GM21526 (cell line): ENCODE results near the gene ATAD3B.
"Not testable (repeated sequence)": the region's sequence is repeated elsewhere in the genome, so short reads cannot be mapped to it uniquely, and the experiment has no call there.

ENCODE experiments used
- ATAC-seq: cut with Tn5 transposase; IDR thresholded peaks from one replicate; pipeline ENCODE4 v1.9.1; 2021; ENCODE audit warnings: moderate library complexity; ENCODE audit not compliant: unreplicated experiment, low FRiP score

Gene ATAD3B

GRCh38 chr1:1527092-1527816 is 55.7 kb downstream of the ATAD3B start:
- no peak for ATAC-seq

- ATAC-seq, result no peak
These were observed 57.0 kb downstream of the ATAD3B start for GRCh38 chr1:1528301-1529267.

GRCh38 chr1:1529321-1529720 is 57.8 kb downstream of the ATAD3B start:
- no peak for ATAC-seq

- ATAC-seq, result no peak
These were observed 58.4 kb downstream of the ATAD3B start for GRCh38 chr1:1529936-1530335.

DNA sequence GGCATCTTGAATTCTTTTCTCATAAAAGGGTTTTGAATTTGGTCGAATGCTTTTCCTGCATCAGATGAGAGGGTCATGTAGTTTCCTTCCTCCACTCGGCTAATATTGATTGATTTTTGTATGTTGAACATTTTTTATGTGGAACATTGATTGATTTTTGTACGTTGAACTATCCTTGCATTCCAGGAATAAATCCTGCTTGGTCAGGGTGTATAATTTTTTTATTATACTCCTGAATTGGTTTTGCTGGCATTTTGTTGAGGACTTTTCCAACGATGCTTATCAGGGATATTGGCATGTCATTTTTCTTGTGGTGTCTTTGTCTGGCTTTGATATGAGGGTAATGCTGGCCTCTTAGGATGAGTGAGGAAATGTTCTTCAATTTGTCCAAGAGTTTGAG is 60.4 kb downstream of the ATAD3B start:
- no peak for ATAC-seq

GRCh38 chr1:1533176-1533893 is 61.8 kb downstream of the ATAD3B start:
- not testable (repeated sequence) for ATAC-seq

- ATAC-seq, result not testable (repeated sequence)
These were observed 62.3 kb downstream of the ATAD3B start for GRCh38 chr1:1533894-1534291.

- no peak for ATAC-seq
These were observed 63.0 kb downstream of the ATAD3B start for GRCh38 chr1:1534401-1535154.

DNA sequence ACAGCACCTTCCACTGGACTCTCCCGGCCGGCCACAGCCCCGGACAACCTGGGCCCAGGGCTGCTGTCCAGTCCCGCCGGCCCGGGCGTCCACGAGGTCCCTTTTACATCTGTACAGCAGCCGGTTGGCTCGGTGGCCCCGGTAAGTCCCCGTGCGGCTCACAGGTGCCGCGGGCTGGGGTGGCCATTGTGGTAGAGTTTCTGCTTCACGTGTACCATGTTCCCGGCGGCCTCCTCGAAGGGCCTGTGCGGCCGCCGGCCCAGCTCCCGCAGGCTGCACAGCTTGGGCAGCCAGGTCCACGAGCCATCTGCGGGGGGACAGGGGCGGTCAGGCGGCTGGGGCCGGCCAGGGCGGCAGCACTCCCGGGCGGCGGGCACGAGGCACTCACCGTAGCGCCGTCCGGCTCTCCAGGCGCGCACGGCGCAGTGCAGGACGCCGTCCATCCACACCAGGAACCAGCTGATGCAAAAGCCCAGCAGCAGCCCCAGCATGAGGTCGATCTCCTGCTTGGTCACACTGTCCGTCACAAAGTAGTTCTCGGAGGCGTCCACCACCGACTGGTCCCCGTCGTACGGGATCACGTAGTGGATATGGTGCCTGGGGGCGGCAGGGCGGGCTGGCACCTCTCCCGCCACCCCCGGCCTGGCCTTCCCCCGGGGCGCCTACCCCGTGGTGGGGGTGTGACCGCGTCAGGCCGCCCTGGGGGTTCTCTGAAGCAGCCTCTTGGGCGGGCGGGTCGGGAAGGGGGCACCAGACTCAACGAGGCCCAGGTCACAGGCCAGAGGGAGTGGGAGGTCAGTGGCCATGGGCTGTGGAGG is 63.8 kb downstream of the ATAD3B start:
- no peak for ATAC-seq

DNA sequence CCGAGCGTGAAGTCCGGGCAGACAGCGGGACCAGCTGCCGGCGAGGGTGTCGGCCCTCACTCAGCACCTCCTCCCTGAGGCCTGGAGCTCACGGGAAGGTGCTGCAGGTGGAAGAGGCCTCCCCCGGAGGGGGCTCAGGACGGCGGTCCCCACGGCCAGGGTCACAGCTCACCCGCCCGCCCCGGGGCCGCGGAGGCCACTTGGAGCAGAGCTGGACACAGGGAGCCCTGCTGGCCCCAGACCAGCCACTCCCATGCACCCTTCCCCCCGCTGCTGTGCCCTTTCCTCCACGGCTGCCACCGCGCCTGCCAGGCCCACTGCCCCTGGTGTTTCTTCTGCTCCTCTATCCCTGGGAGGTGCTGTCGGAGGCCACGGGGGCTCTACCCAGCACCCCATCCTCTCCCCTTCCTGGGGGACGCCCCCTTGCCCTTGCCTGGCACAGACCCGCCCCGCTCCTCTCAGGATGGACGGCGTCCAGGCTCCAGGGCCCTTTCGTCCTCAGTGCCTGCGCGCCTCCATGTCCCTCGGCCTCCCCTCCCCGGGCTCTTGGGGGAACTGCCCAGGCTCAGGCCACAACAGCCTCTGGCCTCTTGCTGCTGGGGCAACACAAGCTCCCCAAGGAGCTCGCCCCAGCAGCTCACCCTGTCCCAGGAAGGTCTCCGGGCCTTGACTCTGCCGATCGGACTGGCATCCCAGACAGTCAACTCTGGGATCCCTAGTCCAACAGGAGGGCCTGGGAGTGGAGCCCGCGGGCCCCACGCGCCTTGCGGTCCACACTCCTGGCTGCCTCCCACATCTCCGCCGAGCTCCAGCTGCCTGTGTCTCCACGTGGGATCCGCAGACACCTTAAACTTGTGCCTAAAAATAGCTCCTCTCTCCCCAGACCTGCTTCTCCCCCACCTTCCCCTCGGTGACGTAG is 64.7 kb downstream of the ATAD3B start:
- ATAC-seq, result no peak

DNA sequence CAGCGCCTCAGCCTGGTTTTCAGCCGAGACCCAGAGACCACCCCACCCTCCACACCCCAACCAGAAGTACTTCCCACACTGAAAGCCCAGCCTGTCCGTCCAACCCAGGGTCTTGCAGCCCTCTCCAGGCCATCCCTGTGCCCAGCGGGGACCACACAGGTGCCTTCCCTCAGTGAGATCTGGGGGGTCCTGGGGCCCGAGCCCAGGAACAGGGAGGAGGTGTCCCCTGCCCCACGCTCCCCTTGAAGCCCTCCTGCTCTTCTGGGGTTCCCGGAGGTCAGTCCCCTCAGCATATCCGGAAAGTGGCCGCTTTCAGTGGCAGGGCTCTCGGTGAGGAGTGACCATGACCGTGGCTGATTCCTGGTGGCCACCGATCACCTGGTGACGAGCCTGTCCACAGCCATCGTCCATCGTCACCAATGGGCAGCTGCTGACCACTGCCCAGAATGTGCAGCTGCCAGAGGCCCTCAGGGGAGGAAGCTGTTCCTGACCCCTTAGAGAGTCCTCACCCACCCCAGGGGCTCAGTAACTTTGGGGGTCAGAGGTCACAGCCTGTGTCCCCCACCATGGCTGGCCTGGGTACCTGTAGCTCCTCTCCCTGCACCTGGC is 65.5 kb downstream of the ATAD3B start:
- no peak for ATAC-seq

DNA sequence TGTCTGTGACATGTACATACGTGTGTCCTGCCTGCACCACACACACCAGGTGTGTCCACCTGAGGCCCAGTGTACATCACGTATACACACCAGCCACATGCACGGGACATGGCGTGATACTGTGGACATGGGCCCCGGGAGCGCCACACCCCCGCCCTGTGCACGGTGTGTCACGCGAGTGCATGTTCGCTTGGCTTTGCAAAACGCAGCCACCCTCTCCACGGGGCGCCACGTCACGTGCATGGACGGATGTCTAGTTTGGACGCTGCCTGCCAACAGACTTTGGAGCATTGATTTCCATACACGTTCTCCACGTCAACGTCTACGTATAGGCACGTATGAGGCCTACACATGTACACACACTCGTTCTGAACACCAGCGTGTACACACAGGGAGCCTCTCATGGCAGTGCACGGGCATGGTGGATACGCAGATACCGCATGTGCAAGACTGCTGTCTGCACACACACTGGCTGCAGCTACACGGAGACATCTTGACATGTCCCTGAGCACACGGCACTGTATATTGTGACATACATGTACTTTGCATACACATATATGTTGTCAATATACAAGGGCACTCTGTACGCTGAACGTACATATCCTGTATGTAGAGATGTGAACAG is 66.2 kb downstream of the ATAD3B start:
- no peak for ATAC-seq

GRCh38 chr1:1538334-1538733 is 66.8 kb downstream of the ATAD3B start:
- no peak for ATAC-seq

GRCh38 chr1:1538989-1539309 is 67.4 kb downstream of the ATAD3B start:
- ATAC-seq, result no peak

DNA sequence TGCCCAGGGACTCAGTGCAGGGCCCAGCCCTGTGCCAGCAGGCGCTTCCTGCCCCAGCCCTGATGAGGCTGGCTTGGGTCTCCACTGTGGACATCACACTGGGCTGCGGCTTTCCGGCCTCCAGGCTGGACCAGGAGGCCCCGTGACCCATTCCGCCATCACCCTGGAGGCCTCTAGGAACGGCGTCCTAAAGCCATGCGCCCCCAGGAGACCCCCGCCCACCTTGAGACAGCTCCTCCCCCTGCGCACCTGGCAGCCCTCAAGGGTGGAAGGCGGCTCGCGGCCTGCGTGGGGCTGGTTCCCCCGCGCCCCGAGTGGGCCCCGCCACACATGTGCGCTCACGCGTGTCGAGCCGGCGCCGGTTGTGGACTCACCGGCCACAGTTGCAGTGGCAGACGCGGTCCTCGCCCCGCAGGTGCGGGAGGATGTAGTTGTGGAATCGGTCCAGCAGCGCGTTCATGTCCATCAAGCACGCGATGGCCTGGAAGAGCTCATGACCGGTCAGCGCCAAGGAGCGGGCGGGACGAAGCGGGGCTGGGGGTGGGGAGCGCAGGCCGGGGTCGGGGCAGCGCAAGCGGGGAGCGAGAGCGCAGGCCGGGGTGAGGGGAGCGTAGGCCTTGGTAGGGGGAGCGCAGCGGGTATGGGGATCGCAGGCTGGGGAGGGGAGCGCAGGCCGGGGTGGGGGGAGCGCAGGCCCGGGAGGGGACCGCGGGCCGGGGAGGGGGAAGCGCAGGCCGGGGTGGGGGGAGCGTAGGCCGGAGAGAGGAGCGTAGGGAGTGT is 67.9 kb downstream of the ATAD3B start:
- no peak for ATAC-seq

GRCh38 chr1:1540090-1540817 is 68.7 kb downstream of the ATAD3B start, which contains the start of gene TMEM240:
Gene TMEM240 (minus strand): TSS chr1:1540624. CDS start chr1:1540346, 278 bp downstream.
- no peak for ATAC-seq
